K562 (cell line): ENCODE results near the gene MESP1.

Experiments used
- RAD21 ChIP-seq, 2 experiments: fragments of 250-450 bp in 1 of 2; fragments of 450-650 bp in 1 of 2; sonication (Bioruptor Pico) in 1 of 2; formaldehyde crosslinking in 1 of 2; IDR thresholded peaks in 1 of 2; conservative IDR thresholded peaks in 1 of 2; 2 replicates each; pipeline versions ENCODE4 v1.4.0 to v1.8.0; 2020 to 2022; ENCODE audit warnings: mild to moderate bottlenecking in 2 of 2, moderate library complexity in 1 of 2
- TRIM25 ChIP-seq: fragments of 450-650 bp; IDR thresholded peaks from 2 replicates; pipeline ENCODE4 v1.7.0; 2016; ENCODE audit warnings: borderline replicate concordance
- ZBTB33 ChIP-seq: sonication (generic); formaldehyde crosslinking; IDR thresholded peaks from 2 replicates; pipeline ENCODE4 v1.8.1; 2023; ENCODE audit warnings: mild to moderate bottlenecking, missing genetic modification reagents
- ZNF133 ChIP-seq: fragments of 250-450 bp; sonication (Bioruptor Pico); IDR thresholded peaks from 2 replicates; pipeline ENCODE4 v1.4.0; 2020; ENCODE audit warnings: mild to moderate bottlenecking

GRCh38 chr15:89707577-89707976 is 43.5 kb downstream of the MESP1 start:
- TF ChIP-seq TRIM25 (no peak), ZBTB33 (CRISPR knock-in tag) (no peak), RAD21 (CRISPR knock-in tag; conservative IDR thresholded peaks at IDR 0.05 in 1 of 2, IDR thresholded peaks at IDR 0.05 in 1 of 2) (no peak), ZNF133 (CRISPR knock-in tag) (no peak)
